Measurements from ENCODE around the gene PGA4. TPM values are rescaled to one million over a fixed set of nuclear protein-coding genes. Genes with fewer than 3 reads are reported as not detected.
A peak's percentile ranks its signal among the peaks of the same experiment; 100 is the strongest.
"Not testable (repeated sequence)": the region's sequence is repeated elsewhere in the genome, so short reads cannot be mapped to it uniquely, and the experiment has no call there.

The PGA4 gene
- not detected for total RNA-seq

DNA sequence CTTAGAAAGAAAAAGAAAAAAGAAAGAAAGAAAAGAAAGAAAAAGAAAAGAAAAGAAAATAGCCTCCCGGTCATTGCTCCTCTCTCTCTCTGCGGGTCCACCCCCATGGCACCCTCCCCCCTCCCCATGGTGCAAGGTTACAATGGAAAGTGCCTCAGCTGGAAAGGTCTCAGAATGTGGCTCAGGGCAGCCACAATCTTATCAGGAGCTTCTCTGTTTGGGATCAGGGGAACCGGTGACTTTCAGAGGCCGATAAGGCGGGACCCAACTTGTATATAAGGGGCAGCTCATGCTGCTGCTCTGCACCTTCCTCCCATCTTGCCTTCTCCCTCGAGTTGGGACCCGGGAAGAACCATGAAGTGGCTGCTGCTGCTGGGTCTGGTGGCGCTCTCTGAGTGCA lies at the start of gene PGA4:
Gene PGA4, plus strand, starts transcription at position 301 of the 400 bp plus-strand sequence. Its CDS starts 54 bp downstream, at position 355.
- ATAC-seq (replicated peaks); H3K4me1 Mint-ChIP-seq; H3K4me3 Mint-ChIP-seq; H3K27me3 Mint-ChIP-seq; H3K9me3 Mint-ChIP-seq; H3K27ac Mint-ChIP-seq; H3K36me3 Mint-ChIP-seq (ENCODE audit: low read depth): not testable (repeated sequence)

- Mint-ChIP-seq H3K4me1 (peaks cover 16% of the 10 kb centered on the region), H3K9me3 (peaks cover 4% of the 10 kb centered on the region), H3K36me3 (ENCODE audit: low read depth) (no peaks in the 10 kb centered on the region), H3K27me3 (no peaks in the 10 kb centered on the region), H3K27ac (peak overlapping the region; percentile 75), H3K4me3 (no peak overlapping the region)
- no peak for ATAC-seq (replicated peaks)
Observed at GRCh38 chr11:61172356-61172755, 49.8 kb upstream of the PGA4 start.

GRCh38 chr11:61172888-61173287 lies 49.3 kb upstream of the PGA4 start:
- Mint-ChIP-seq H3K9me3 (peaks cover 4% of the 10 kb centered on the region), H3K4me3 (no peak overlapping the region), H3K27me3 (no peaks in the 10 kb centered on the region), H3K36me3 (ENCODE audit: low read depth) (no peaks in the 10 kb centered on the region), H3K4me1 (peaks cover 13% of the 10 kb centered on the region), H3K27ac (peak overlapping the region; percentile 75)
- peak; percentile 39 for ATAC-seq (replicated peaks)

DNA sequence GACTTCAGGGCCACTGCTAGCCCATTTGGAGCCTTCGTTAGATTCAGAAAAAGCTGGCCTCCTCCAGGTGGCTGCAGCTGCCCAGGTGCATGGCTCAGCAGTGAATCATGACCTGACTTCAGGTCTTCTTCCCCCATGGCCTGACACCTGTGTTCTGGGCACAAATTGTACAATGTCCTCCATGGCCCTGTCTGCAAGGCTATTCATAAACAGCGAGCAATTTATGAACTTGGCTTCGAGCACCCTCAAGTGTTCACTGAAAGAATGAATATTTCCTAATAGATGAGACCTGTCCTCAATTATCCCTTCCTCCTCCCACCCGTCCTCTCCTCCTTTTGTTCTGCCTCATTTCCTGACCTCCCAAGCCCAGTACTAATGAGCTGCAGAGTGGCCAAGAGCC lies 48.7 kb upstream of the PGA4 start:
- Mint-ChIP-seq H3K27me3 (no peaks in the 10 kb centered on the region), H3K4me1 (peaks cover 13% of the 10 kb centered on the region), H3K4me3 (no peak overlapping the region), H3K27ac (no peak overlapping the region), H3K9me3 (peaks cover 4% of the 10 kb centered on the region), H3K36me3 (ENCODE audit: low read depth) (no peaks in the 10 kb centered on the region)
- ATAC-seq (replicated peaks): no peak

GRCh38 chr11:61174273-61174672 lies 47.9 kb upstream of the PGA4 start:
- H3K36me3 Mint-ChIP-seq (ENCODE audit: low read depth): no peaks in the 10 kb centered on the region
- H3K4me3 Mint-ChIP-seq: no peak overlapping the region
- no peak for ATAC-seq (replicated peaks)
- H3K4me1 Mint-ChIP-seq: peaks cover 13% of the 10 kb centered on the region
- H3K27ac Mint-ChIP-seq: no peak overlapping the region
- H3K27me3 Mint-ChIP-seq: no peaks in the 10 kb centered on the region
- peaks cover 4% of the 10 kb centered on the region for H3K9me3 Mint-ChIP-seq

DNA sequence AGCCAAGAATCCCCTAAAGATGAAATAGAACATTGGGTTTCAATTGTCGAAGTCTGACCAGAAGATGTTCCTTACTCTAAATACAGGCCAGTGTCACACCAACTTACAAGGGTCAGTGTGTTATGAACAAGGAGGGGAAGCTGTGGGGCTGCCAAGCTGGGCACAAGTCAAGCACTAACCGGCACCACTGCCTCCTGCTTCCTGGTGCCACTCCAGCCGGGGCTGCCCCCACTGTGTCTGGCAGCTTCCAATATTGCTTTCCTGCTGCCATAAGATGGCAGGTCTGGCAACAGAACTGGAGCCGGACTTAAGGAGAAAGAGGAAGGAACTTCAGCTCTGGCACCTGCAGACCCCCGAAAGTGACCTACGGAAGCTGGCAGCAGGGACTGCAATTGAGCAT lies 47.2 kb upstream of the PGA4 start:
- H3K9me3 Mint-ChIP-seq: peaks cover 4% of the 10 kb centered on the region
- H3K36me3 Mint-ChIP-seq (ENCODE audit: low read depth): no peaks in the 10 kb centered on the region
- H3K4me3 Mint-ChIP-seq: no peak overlapping the region
- no peaks in the 10 kb centered on the region for H3K27me3 Mint-ChIP-seq
- H3K4me1 Mint-ChIP-seq: peaks cover 13% of the 10 kb centered on the region
- no peak for ATAC-seq (replicated peaks)
- no peak overlapping the region for H3K27ac Mint-ChIP-seq

DNA sequence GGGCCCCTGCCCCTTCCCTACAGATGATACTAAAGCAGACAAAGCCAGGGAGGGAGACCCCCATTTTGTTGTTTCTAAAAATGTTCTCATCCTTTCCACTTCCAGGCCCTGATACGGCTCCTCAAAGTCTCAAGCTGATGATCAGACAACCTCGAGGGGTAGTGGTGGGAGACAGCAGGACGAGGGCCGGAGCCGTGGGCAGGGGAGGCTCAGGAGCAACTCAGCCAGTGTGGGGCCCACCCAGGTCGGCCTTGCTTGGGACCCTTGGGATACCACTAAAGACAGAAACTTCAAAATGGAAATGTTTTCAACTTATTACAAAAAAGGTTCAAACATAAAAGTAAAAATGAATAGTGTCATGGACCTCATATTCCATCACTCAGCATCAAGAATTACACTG lies 45.7 kb upstream of the PGA4 start:
- Mint-ChIP-seq H3K4me1 (peaks cover 13% of the 10 kb centered on the region), H3K27ac (no peak overlapping the region), H3K9me3 (peaks cover 4% of the 10 kb centered on the region), H3K27me3 (no peaks in the 10 kb centered on the region), H3K36me3 (ENCODE audit: low read depth) (no peaks in the 10 kb centered on the region), H3K4me3 (no peak overlapping the region)
- no peak for ATAC-seq (replicated peaks)

GRCh38 chr11:61180205-61180604 lies 41.9 kb upstream of the PGA4 start:
- H3K27ac Mint-ChIP-seq; H3K4me3 Mint-ChIP-seq; H3K36me3 Mint-ChIP-seq (ENCODE audit: low read depth); H3K27me3 Mint-ChIP-seq; H3K4me1 Mint-ChIP-seq; H3K9me3 Mint-ChIP-seq; ATAC-seq (replicated peaks): not testable (repeated sequence)

- Mint-ChIP-seq H3K9me3 (no peaks in the 10 kb centered on the region), H3K36me3 (ENCODE audit: low read depth) (no peaks in the 10 kb centered on the region), H3K4me3 (no peak overlapping the region), H3K27ac (no peak overlapping the region), H3K4me1 (no peaks in the 10 kb centered on the region), H3K27me3 (no peaks in the 10 kb centered on the region)
- no peak for ATAC-seq (replicated peaks)
Observed at GRCh38 chr11:61181489-61181888, 40.7 kb upstream of the PGA4 start.

- Mint-ChIP-seq H3K4me3 (no peak overlapping the region), H3K4me1 (peaks cover 4% of the 10 kb centered on the region), H3K27ac (peak overlapping the region; percentile 1)
Observed at GRCh38 chr11:61183645-61184044, 38.5 kb upstream of the PGA4 start.

DNA sequence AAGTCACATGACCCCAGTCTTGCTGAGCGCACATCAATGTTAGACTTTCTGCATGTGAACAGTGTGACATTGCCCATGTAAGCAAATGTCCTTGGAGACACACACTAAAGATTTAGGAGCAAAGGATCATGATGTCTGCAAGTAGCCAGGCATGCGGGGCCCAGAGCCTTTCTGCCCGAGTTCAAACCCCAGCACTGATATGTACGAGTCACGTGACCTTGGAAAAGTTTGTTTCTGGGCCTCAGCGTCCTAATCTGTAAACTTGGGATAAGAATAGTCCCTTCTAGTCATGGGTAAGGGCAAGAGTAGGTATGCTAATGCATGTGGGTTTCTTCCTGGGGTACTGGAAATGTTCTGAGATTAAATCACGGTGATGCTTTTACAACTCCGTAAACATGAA lies 35.6 kb upstream of the PGA4 start:
- Mint-ChIP-seq H3K27ac (no peak overlapping the region), H3K4me3 (no peak overlapping the region), H3K9me3 (no peaks in the 10 kb centered on the region), H3K27me3 (peaks cover 11% of the 10 kb centered on the region), H3K4me1 (peaks cover 4% of the 10 kb centered on the region), H3K36me3 (ENCODE audit: low read depth) (no peaks in the 10 kb centered on the region)
- no peak for ATAC-seq (replicated peaks)

More at GRCh38 chr11:61183645-61184044, 38.5 kb upstream of the PGA4 start:
- H3K27me3 Mint-ChIP-seq: no peaks in the 10 kb centered on the region
- H3K36me3 Mint-ChIP-seq (ENCODE audit: low read depth): no peaks in the 10 kb centered on the region
- no peak for ATAC-seq (replicated peaks)
- H3K9me3 Mint-ChIP-seq: no peaks in the 10 kb centered on the region

DNA sequence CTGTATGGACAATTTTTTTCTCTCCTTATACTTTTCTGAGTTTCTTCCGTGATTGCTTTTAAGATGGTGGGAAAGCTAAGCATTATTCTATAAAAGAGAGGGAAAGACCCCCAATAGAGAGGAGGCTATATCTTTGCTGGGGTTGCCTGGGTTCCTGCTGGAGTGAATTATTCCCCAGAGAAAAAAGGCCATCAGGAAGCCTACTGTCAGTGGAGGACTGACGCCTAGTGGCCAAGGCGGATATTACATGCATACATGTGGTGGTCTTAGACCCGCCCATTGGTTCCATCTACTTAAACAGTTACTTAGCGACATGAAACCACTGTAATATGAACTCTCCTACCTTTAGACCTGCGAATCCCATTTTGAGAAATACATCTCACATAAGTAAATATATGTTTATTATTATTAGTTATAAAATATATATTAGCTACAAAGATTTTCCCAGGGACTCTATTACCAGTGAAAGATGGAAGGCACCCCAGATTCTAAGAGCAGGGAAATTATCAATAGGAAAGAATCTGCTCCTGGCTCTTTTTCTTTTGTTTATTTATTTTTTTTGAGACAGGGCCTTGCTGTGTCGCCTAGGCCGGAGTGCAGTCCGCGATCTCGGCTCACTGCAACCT lies 34.5 kb upstream of the PGA4 start:
- no peaks in the 10 kb centered on the region for H3K36me3 Mint-ChIP-seq (ENCODE audit: low read depth)
- H3K27ac Mint-ChIP-seq: no peak overlapping the region
- peaks cover 4% of the 10 kb centered on the region for H3K4me1 Mint-ChIP-seq
- H3K27me3 Mint-ChIP-seq: peaks cover 15% of the 10 kb centered on the region
- no peak overlapping the region for H3K4me3 Mint-ChIP-seq
- no peaks in the 10 kb centered on the region for H3K9me3 Mint-ChIP-seq
- peak; percentile 74 for ATAC-seq (replicated peaks)

- ATAC-seq (replicated peaks): no peak
- Mint-ChIP-seq H3K27ac (no peak overlapping the region), H3K4me3 (no peak overlapping the region), H3K9me3 (no peaks in the 10 kb centered on the region), H3K27me3 (peaks cover 16% of the 10 kb centered on the region), H3K4me1 (peaks cover 4% of the 10 kb centered on the region), H3K36me3 (ENCODE audit: low read depth) (no peaks in the 10 kb centered on the region)
Observed at GRCh38 chr11:61189933-61190332, 32.2 kb upstream of the PGA4 start.

DNA sequence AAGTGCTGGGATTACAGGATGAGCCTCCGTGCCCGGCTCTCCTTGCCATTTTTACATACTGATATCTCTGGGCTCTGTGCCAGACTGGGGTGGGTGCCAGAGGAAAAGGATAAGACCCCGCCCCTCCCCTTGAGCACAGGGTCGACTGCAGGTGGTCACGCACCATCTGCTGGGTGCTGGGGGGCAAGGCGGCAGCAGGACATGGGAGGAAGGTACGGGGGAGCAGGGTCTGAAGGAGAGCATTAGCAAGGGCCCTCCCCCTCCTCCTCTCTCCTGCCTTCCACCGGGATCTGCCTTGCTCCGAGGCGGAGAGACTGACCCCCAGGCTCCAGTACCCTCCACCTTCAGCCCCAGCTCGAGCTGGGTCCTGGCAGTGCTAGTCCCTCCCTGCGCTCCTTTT lies 28.6 kb upstream of the PGA4 start:
- H3K36me3 Mint-ChIP-seq (ENCODE audit: low read depth): no peaks in the 10 kb centered on the region
- no peak for ATAC-seq (replicated peaks)
- H3K4me1 Mint-ChIP-seq: no peaks in the 10 kb centered on the region
- H3K9me3 Mint-ChIP-seq: no peaks in the 10 kb centered on the region
- no peak overlapping the region for H3K4me3 Mint-ChIP-seq
- H3K27ac Mint-ChIP-seq: no peak overlapping the region
- peaks cover 23% of the 10 kb centered on the region for H3K27me3 Mint-ChIP-seq

DNA sequence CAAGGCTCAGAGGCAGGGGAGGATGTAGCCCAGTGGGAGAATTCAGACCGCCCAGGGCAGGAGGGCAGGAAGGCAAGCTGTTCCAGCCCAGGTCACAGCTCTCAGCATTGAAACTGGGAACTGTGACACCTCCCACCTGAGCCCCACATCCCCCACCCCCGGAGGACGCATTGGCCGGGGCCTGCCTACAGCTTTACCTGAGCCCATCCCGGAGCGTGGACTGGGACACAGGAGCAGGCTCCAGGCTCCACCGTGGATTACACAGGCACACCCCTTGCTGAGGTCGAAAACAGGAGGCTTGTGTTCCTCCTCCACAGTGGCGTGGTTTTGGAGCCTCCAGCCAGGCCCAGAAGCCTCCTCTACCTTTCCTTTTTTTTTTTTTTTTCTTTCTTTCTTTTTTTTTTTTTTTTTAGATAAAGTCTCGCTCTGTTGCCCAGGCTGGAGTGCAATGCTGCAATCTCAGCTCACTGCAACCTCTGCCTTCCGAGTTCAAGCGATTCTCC lies 27.9 kb upstream of the PGA4 start:
- peaks cover 23% of the 10 kb centered on the region for H3K27me3 Mint-ChIP-seq
- no peaks in the 10 kb centered on the region for H3K9me3 Mint-ChIP-seq
- no peak overlapping the region for H3K4me3 Mint-ChIP-seq
- H3K27ac Mint-ChIP-seq: no peak overlapping the region
- ATAC-seq (replicated peaks): no peak
- no peaks in the 10 kb centered on the region for H3K4me1 Mint-ChIP-seq
- H3K36me3 Mint-ChIP-seq (ENCODE audit: low read depth): no peaks in the 10 kb centered on the region
